K562 (cell line): Measurements from ENCODE around the gene SERGEF. TPM values are rescaled to one million over a fixed set of nuclear protein-coding genes. Genes with fewer than 3 reads are reported as not detected.

Experiments used
- ATAC-seq: fragments of 200-7000 bp; cut with Tn5 transposase; 3 replicates; pipeline ENCODE4 v1.9.1; 2020; ENCODE audit warnings: moderate library complexity
- BruUV-seq: library from RNA; stranded (reverse); fragments of 400-500 nt; replicated peaks from 2 replicates; lab custom pipeline; 2021; lab: Mats Ljungman, UMichigan
- CTCF ChIA-PET: fragments of 300-600 bp; formaldehyde crosslinking; extraction: SDS; loops from one replicate; lab custom pipeline; 2021; ENCODE audit warnings: low intra/inter-chr PET ratio; lab: Yijun Ruan, JAX
- POLR2A ChIA-PET: fragments of 300-600, 350-650 bp; sonication (Branson Sonifier 250); formaldehyde crosslinking; extraction: SDS; loops from one replicate; lab custom pipeline; 2021; ENCODE audit warnings: antibody characterized with exemption, inconsistent platforms; lab: Yijun Ruan, JAX
- DNase-seq, 4 experiments: peaks; one replicate each; pipeline versions ENCODE4 v3.0.0 to v3.0.0-alpha.2; 2011 to 2018; ENCODE audit warnings: low spot score in 3 of 4, mixed read lengths in 3 of 4; ENCODE audit errors: extremely low read depth in 1 of 4
- FAIRE-seq: peaks from 2 replicates; lab custom pipeline; 2011; peaks lifted over from hg19 to GRCh38; lab: Jason Lieb, UNC
- H2AFZ ChIP-seq: 2 replicates; pipeline ENCODE4 v1.6.0; 2011; ENCODE audit warnings: low read depth, low read length, control low read depth, inconsistent platforms
- H3K27ac ChIP-seq: fragments of 200-600 bp; 3 replicates; pipeline ENCODE4 v1.8.0; 2011; ENCODE audit warnings: low read depth, mild to moderate bottlenecking, control low read depth, inconsistent platforms, low read length, moderate library complexity, mixed read lengths; ENCODE audit errors: extremely low read depth
- H3K27me3 ChIP-seq, 2 experiments: fragments of 300-600 bp in 1 of 2; 2 replicates in 1 of 2; 3 replicates in 1 of 2; pipeline versions ENCODE4 v1.6.0 to v1.8.0; 2011; ENCODE audit warnings: inconsistent platforms in 2 of 2, low read length in 2 of 2, mild to moderate bottlenecking in 1 of 2, mixed read lengths in 1 of 2, moderate library complexity in 1 of 2; ENCODE audit not compliant: control insufficient read depth in 2 of 2, insufficient read depth in 2 of 2
- H3K36me3 ChIP-seq: fragments of 300-600 bp; 3 replicates; pipeline ENCODE4 v1.8.0; 2011; ENCODE audit warnings: mild to moderate bottlenecking, low read length, inconsistent platforms; ENCODE audit not compliant: control insufficient read depth, insufficient read depth
- H3K4me1 ChIP-seq, 2 experiments: fragments of 200-600 bp in 1 of 2; replicated peaks in 1 of 2; 2 replicates in 1 of 2; 3 replicates in 1 of 2; pipeline versions ENCODE4 v1.5.1 to v1.8.0; 2011; ENCODE audit warnings: inconsistent platforms in 2 of 2, low read length in 2 of 2, mild to moderate bottlenecking in 1 of 2, mixed read lengths in 1 of 2, moderate library complexity in 1 of 2; ENCODE audit not compliant: control insufficient read depth in 2 of 2, insufficient read depth in 2 of 2
- H3K4me2 ChIP-seq: 2 replicates; pipeline ENCODE4 v1.6.1; 2011; ENCODE audit warnings: low read length, control low read depth, inconsistent platforms, mixed read lengths; ENCODE audit not compliant: insufficient read depth
- H3K4me3 ChIP-seq: fragments of 200-600 bp; sonication (generic), shearing (Covaris generic); 2 replicates; pipeline ENCODE4 v1.5.1; 2016; ENCODE audit warnings: control low read depth, inconsistent platforms
- H3K79me2 ChIP-seq: fragments of 200-600 bp; 3 replicates; pipeline ENCODE4 v1.8.0; 2011; ENCODE audit warnings: low read length, inconsistent platforms; ENCODE audit not compliant: control insufficient read depth, insufficient read depth
- H3K9ac ChIP-seq, 2 experiments: 2 replicates each; pipeline versions ENCODE4 v1.6.0 to v1.6.1; 2011; ENCODE audit warnings: low read depth in 2 of 2, low read length in 2 of 2, control low read depth in 1 of 2, inconsistent platforms in 1 of 2, mild to moderate bottlenecking in 1 of 2, mixed read lengths in 1 of 2; ENCODE audit not compliant: insufficient read depth in 1 of 2
- H3K9me1 ChIP-seq: one replicate; pipeline ENCODE4 v1.6.0; 2011; ENCODE audit warnings: inconsistent platforms, mild to moderate bottlenecking, low read length, moderate library complexity; ENCODE audit not compliant: control insufficient read depth, insufficient read depth
- H3K9me3 ChIP-seq: replicated peaks from 2 replicates; pipeline ENCODE4 v1.5.1; 2011; ENCODE audit warnings: low read depth, low read length, inconsistent platforms; ENCODE audit not compliant: control insufficient read depth, insufficient read depth
- H4K20me1 ChIP-seq: replicated peaks from 2 replicates; pipeline ENCODE4 v1.6.1; 2011; ENCODE audit warnings: low read length, inconsistent platforms, mixed read lengths; ENCODE audit not compliant: control insufficient read depth, insufficient read depth
- EHMT2 ChIP-seq: fragments of 450-650 bp; IDR thresholded peaks from 2 replicates; pipeline ENCODE4 v1.6.1; 2018; ENCODE audit warnings: antibody characterized with exemption
- GATAD2B ChIP-seq: fragments of 450-650 bp; IDR thresholded peaks from 2 replicates; pipeline ENCODE4 v1.6.1; 2017; ENCODE audit warnings: mild to moderate bottlenecking, borderline replicate concordance
- HEY1 ChIP-seq: fragments of 250-450 bp; sonication (Bioruptor Pico); IDR thresholded peaks from 2 replicates; pipeline ENCODE4 v1.5.0; 2020; ENCODE audit warnings: mild to moderate bottlenecking, moderate library complexity, borderline replicate concordance
- PHB ChIP-seq: fragments of 250-450 bp; sonication (Bioruptor Pico); IDR thresholded peaks from 2 replicates; pipeline ENCODE4 v1.5.0; 2021
- RBM34 ChIP-seq: fragments of 200-400 bp; formaldehyde crosslinking; IDR thresholded peaks from 2 replicates; pipeline ENCODE4 v1.6.1; 2018; ENCODE audit warnings: low read length, borderline replicate concordance; ENCODE audit not compliant: insufficient read depth
- RFX5 ChIP-seq: IDR thresholded peaks from 2 replicates; pipeline ENCODE4 v1.6.1; 2011; ENCODE audit warnings: low read depth, mild to moderate bottlenecking, improper control_type of control experiment, low read length
- SAFB ChIP-seq: fragments of 200-400 bp; formaldehyde crosslinking; IDR thresholded peaks from 2 replicates; pipeline ENCODE4 v1.6.1; 2017; ENCODE audit warnings: low read depth, low read length, borderline replicate concordance
- SP2 ChIP-seq: IDR thresholded peaks from 2 replicates; pipeline ENCODE4 v1.6.1; 2011; ENCODE audit warnings: mild to moderate bottlenecking, low read depth, low read length, moderate library complexity; ENCODE audit not compliant: poor library complexity, severe bottlenecking; ENCODE audit errors: extremely low read depth
- TAF1 ChIP-seq: IDR thresholded peaks from 2 replicates; pipeline ENCODE4 v1.6.1; 2011; ENCODE audit warnings: mild to moderate bottlenecking, low read length, moderate library complexity; ENCODE audit not compliant: insufficient read depth, control insufficient read depth, severe bottlenecking; ENCODE audit errors: extremely low read depth
- TAF9B ChIP-seq: fragments of 450-650 bp; IDR thresholded peaks from 2 replicates; pipeline ENCODE4 v1.6.1; 2018; ENCODE audit warnings: mild to moderate bottlenecking; ENCODE audit not compliant: partially characterized antibody
- ZNF175 ChIP-seq: fragments of 200-800 bp; sonication (Bioruptor generic); IDR thresholded peaks from 2 replicates; pipeline ENCODE4 v1.6.1; 2016; ENCODE audit warnings: low read depth, mild to moderate bottlenecking, missing genetic modification characterization, missing compliant biosample characterization
- ZNF398 ChIP-seq: fragments of 250-450 bp; sonication (Bioruptor Pico); IDR thresholded peaks from 2 replicates; pipeline ENCODE4 v1.8.0; 2021; ENCODE audit warnings: moderate library complexity, mild to moderate bottlenecking, inconsistent platforms
- WGBS: fragments of 100-300 bp; shearing (Covaris generic); methylation state at CpG from one replicate; pipeline ENCODE4 v1.1.6; 2016; ENCODE audit warnings: low coverage, mixed read lengths; ENCODE audit not compliant: insufficient coverage; ENCODE audit errors: missing lambda C conversion rate; 5-methylcytosine and 5-hydroxymethylcytosine counted together
- in situ Hi-C: fragments of 300-500 bp; cut with MboI; formaldehyde crosslinking; loops from 4 replicates; pipeline ENCODE4 v1.15.0; 2018; ENCODE audit warnings: inconsistent platforms, mixed read lengths
- intact Hi-C: fragments of 100-400 bp; cut with micrococcal nuclease; formaldehyde crosslinking; loops from 2 replicates; pipeline ENCODE4 v1.14.2; 2022
- polyA plus RNA-seq, 8 experiments: library from polyadenylated mRNA; depleted of rRNA in 4 of 8; stranded (reverse) in 5 of 8; unstranded in 3 of 8; fragments of >200 nt; fragmentation: Nextera tagmentation in 2 of 8; fragmentation: Illumina TruSeq in 1 of 8; extraction: Ambion mirVana in 2 of 8; extraction: Trizol in 1 of 8; gene quantifications; 2 replicates each; pipeline versions ENCODE4 v1.2.1 to v1.2.3, GENCODE V29; 2011 to 2014; ENCODE audit warnings: inconsistent platforms in 1 of 8, missing spikeins in 1 of 8
- total RNA-seq, 7 experiments: library from RNA; depleted of rRNA in 6 of 7; stranded (reverse); fragments of >200 nt in 6 of 7; fragmentation: Illumina TruSeq in 2 of 7; extraction: Trizol in 2 of 7; gene quantifications; 2 replicates each; pipeline versions ENCODE4 v1.2.1 to v1.2.3, GENCODE V29; 2011 to 2021; ENCODE audit warnings: low replicate concordance in 1 of 7
- TF ChIP-seq, protein P1 (sequence below): fragments of 450-650 bp; IDR thresholded peaks from 2 replicates; pipeline ENCODE4 v1.6.1; 2016; ENCODE audit warnings: low read depth

SERGEF gene
- total and polyA plus RNA-seq, 9 of the 15 experiments (the other 6 are each of a cell fraction or from before 2014, with no cell fraction given), result 10.2 to 28.0 (median 19.9) TPM

- H4K20me1 ChIP-seq, result no peaks in the 10 kb centered on the region; the same call in 1 of the 2 replicates
- no peak for FAIRE-seq
- 0 out of 5 replicates have a peak, but pooled peaks cover 0 to 4% of the 10 kb centered on the region in 2 experiments for H3K4me1 ChIP-seq
- H3K9me1 ChIP-seq, result no peaks in the 10 kb centered on the region
- no peak overlapping the region for H3K9ac ChIP-seq
- POLR2A ChIA-PET, result interaction anchor here (1.0 kb wide), 1 partner anchor 18 kb away, joined by 3 read pairs; no protein-coding TSS in a partner anchor
- no peak overlapping the region for H3K27ac ChIP-seq
- no peak for DNase-seq
- BruUV-seq, result no TSS peak
- no peaks in the 10 kb centered on the region for H3K79me2 ChIP-seq
- no peaks in the 10 kb centered on the region for H3K9me3 ChIP-seq
- CTCF ChIA-PET, result no interaction called here
- H3K4me2 ChIP-seq, result no peak overlapping the region
- H3K27me3 ChIP-seq, result peaks cover 3 to 5% of the 10 kb centered on the region in 2 experiments; a peak in 1 of 5 replicates
- intact Hi-C loops, result loop anchor here (5.0 kb wide), 1 partner anchor 69 kb away; no protein-coding TSS in a partner anchor
- H2AFZ ChIP-seq, result no peak overlapping the region
- in situ Hi-C loops, result no loop called here
- H3K4me3 ChIP-seq, result no peak overlapping the region
- no peaks in the 10 kb centered on the region for H3K36me3 ChIP-seq
- ATAC-seq, result no peak
- WGBS, result 44% methylated on average over 1 of the region's 1 CpG
- no peak for TF ChIP-seq HEY1 (CRISPR knock-in tag)
- TF ChIP-seq RFX5, result no peak
- no peak for TF ChIP-seq TAF1
- no peak for TF ChIP-seq TAF9B
- TF ChIP-seq EHMT2, result no peak
- no peak for TF ChIP-seq SAFB
- no peak for TF ChIP-seq SP2
- TF ChIP-seq, protein P1, sequence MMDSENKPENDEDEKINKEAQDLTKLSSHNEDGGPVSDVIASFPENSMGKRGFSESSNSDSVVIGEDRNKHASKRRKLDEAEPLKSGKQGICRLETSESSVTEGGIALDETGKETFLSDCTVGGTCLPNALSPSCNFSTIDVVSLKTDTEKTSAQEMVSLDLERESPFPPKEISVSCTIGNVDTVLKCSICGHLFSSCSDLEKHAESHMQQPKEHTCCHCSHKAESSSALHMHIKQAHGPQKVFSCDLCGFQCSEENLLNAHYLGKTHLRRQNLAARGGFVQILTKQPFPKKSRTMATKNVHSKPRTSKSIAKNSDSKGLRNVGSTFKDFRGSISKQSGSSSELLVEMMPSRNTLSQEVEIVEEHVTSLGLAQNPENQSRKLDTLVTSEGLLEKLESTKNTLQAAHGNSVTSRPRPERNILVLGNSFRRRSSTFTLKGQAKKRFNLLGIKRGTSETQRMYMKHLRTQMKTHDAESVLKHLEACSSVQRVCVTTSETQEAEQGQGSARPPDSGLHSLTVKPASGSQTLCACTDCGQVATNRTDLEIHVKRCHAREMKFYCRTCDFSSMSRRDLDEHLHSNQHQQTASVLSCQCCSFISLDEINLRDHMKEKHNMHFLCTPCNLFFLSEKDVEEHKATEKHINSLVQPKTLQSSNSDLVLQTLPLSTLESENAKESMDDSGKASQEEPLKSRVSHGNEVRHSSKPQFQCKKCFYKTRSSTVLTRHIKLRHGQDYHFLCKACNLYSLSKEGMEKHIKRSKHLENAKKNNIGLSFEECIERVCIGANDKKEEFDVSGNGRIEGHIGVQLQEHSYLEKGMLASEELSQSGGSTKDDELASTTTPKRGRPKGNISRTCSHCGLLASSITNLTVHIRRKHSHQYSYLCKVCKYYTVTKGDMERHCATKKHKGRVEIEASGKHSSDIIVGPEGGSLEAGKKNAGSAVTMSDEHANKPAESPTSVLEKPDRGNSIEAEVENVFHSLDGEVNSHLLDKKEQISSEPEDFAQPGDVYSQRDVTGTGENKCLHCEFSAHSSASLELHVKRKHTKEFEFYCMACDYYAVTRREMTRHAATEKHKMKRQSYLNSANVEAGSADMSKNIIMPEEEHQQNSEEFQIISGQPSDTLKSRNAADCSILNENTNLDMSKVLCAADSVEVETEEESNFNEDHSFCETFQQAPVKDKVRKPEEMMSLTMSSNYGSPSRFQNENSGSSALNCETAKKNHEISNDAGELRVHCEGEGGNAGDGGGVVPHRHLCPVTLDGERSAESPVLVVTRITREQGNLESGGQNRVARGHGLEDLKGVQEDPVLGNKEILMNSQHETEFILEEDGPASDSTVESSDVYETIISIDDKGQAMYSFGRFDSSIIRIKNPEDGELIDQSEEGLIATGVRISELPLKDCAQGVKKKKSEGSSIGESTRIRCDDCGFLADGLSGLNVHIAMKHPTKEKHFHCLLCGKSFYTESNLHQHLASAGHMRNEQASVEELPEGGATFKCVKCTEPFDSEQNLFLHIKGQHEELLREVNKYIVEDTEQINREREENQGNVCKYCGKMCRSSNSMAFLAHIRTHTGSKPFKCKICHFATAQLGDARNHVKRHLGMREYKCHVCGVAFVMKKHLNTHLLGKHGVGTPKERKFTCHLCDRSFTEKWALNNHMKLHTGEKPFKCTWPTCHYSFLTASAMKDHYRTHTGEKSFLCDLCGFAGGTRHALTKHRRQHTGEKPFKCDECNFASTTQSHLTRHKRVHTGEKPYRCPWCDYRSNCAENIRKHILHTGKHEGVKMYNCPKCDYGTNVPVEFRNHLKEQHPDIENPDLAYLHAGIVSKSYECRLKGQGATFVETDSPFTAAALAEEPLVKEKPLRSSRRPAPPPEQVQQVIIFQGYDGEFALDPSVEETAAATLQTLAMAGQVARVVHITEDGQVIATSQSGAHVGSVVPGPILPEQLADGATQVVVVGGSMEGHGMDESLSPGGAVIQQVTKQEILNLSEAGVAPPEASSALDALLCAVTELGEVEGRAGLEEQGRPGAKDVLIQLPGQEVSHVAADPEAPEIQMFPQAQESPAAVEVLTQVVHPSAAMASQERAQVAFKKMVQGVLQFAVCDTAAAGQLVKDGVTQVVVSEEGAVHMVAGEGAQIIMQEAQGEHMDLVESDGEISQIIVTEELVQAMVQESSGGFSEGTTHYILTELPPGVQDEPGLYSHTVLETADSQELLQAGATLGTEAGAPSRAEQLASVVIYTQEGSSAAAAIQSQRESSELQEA, result no peak
- TF ChIP-seq PHB, result no peak
- TF ChIP-seq ZNF398, result no peak
- no peak for TF ChIP-seq GATAD2B
- TF ChIP-seq ZNF175 (CRISPR knock-in tag), result no peak
- TF ChIP-seq RBM34, result no peak
Observed at GRCh38 chr11:17831228-17831627, 181.6 kb downstream of the SERGEF start.
